Kidney epithelial cell (primary cell): ENCODE measurements around the gene GAPVD1. TPM values are rescaled to one million over a fixed set of nuclear protein-coding genes. Genes with fewer than 3 reads are reported as not detected.
"Not testable (repeated sequence)": the region's sequence is repeated elsewhere in the genome, so short reads cannot be mapped to it uniquely, and the experiment has no call there.

ENCODE experiments used
- DNase-seq: peaks from one replicate; pipeline ENCODE4 v3.0.0-alpha.2; 2010; ENCODE audit warnings: low read depth
- H3K27me3 ChIP-seq: 2 replicates; pipeline ENCODE4 v1.6.0; 2011; ENCODE audit warnings: low read length; ENCODE audit not compliant: control insufficient read depth, insufficient read depth
- H3K36me3 ChIP-seq: 2 replicates; pipeline ENCODE4 v1.5.1; 2011; ENCODE audit warnings: low read length; ENCODE audit not compliant: control insufficient read depth, insufficient read depth
- H3K4me3 ChIP-seq: 2 replicates; pipeline ENCODE4 v1.5.1; 2011; ENCODE audit warnings: low read depth, mild to moderate bottlenecking, control low read depth, low read length
- total RNA-seq: library from RNA; depleted of rRNA; stranded (reverse); fragments of >200 nt; gene quantifications from 2 replicates; pipeline ENCODE4 v1.2.3, GENCODE V29; 2015
- TF ChIP-seq, protein P1 (sequence below): IDR thresholded peaks from 2 replicates; pipeline ENCODE4 v1.5.1; 2011; ENCODE audit warnings: mild to moderate bottlenecking, moderate library complexity, low read length, control low read depth, inconsistent platforms; ENCODE audit not compliant: insufficient read depth, poor library complexity, severe bottlenecking

The GAPVD1 gene
- total RNA-seq, 1 donor from 2014 or later = 30.4 TPM

DNA sequence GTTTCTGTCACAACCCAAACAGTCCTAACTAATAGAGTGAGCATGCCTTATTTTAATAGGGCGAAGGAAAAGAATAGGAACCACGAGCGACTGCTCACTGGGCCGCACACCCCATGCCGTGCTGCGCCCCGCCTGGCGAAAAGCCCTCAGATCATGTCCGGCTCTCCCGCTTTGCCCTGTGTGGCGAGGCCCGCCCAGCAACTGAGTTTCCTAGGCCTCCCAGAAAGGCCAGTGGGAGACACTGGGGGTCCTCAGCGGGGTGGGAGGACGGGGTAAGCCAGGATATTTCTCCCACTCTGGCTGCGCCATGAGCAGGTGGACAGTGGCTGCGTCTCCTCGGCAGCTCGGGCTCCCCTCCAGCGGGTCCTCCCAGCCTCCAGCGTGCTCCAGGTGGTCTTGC lies 138.0 kb downstream of the GAPVD1 start:
- TF ChIP-seq, protein P1, sequence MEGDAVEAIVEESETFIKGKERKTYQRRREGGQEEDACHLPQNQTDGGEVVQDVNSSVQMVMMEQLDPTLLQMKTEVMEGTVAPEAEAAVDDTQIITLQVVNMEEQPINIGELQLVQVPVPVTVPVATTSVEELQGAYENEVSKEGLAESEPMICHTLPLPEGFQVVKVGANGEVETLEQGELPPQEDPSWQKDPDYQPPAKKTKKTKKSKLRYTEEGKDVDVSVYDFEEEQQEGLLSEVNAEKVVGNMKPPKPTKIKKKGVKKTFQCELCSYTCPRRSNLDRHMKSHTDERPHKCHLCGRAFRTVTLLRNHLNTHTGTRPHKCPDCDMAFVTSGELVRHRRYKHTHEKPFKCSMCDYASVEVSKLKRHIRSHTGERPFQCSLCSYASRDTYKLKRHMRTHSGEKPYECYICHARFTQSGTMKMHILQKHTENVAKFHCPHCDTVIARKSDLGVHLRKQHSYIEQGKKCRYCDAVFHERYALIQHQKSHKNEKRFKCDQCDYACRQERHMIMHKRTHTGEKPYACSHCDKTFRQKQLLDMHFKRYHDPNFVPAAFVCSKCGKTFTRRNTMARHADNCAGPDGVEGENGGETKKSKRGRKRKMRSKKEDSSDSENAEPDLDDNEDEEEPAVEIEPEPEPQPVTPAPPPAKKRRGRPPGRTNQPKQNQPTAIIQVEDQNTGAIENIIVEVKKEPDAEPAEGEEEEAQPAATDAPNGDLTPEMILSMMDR = no peak
- no peaks in the 10 kb centered on the region for H3K36me3 ChIP-seq
- no peak for DNase-seq
- no peaks in the 10 kb centered on the region for H3K27me3 ChIP-seq
- H3K4me3 ChIP-seq = no peak overlapping the region

DNA sequence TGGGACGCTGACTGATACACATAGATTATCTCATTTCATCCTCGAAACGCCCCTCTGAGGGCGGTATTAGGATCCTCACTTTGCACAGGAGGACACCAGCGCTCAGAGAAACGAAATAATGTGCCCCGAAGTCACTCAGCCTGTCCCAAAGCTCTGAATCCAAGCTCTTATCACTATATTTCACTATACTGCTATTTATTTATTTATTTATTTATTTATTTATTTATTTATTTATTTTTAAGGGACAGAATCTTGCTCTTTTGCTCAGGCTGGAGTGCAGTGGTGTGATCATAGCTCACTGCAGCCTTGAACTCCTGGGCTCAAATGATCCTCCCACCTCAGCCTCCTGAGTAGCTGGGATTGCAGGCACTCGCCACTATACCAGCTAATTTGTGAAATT lies 138.6 kb downstream of the GAPVD1 start:
- not testable (repeated sequence) for DNase-seq, H3K36me3 ChIP-seq, H3K27me3 ChIP-seq, H3K4me3 ChIP-seq

DNA sequence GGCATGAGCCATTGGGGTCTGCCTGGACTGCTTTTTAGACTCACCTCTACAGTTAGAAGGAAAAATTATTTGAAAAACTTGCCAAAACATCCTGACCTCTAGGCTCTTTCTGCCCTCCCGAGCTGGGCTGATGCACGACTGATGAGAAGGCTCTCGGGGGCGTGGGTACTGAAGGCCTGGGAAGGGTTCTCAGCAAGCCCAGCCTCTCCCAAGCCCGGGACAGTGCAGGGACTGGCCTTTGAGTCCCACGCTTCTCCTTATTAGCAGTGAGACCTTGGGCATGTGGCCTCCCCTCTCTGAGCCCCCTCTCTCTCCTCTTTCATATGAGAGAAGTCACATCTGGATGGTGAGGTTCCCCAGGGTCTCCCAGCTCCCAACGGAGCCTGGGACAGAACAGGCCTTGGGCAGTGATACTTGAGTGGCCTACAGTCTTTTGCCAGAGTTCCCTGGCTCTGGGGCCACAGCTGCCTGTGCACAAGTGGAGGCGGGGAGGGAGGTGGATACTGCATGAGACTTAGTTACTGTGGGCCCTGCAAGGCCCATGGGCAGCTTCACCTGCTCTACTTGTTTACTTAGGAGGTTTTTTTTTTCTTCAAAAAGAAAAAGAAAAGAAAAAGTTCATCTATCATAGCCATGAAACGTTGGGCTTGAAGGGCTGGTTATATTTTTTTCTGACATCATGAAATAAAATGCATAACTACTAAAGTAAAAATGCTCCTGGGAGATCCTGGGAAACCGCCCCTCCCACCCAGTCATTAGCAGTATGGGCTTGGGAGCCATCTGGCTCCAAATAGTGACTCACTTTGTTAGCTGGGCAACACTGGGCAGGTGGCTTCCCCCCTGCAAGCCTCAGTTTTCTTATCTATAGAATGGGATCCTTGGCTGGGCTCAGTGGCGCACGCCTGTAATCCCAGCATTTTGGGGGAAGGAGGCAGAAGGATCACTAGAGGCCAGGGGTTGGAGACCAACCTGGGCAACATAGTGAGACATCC lies 139.4 kb downstream of the GAPVD1 start:
- no peaks in the 10 kb centered on the region for H3K27me3 ChIP-seq
- no peak for DNase-seq
- H3K4me3 ChIP-seq = no peak overlapping the region
- no peaks in the 10 kb centered on the region for H3K36me3 ChIP-seq
- TF ChIP-seq, protein P1 = no peak

DNA sequence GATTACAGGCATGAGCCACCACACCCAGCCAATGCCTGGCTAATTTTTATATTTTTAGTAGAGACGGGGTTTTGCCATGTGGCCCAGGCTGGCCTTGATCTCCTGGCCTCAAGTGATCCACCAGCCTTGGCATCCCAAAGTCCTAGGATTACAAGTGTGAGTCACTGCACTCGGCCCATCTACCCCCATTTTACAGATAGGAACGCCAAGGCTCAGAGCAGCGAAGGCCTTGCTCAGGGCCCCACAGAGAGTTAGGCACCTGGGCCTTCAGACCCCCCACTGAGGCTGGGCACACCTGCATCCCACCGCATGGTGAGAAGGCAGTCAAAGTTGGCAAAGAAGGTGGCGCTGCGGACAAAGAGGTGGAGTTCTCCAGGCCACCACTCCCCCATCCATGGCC lies 143.1 kb downstream of the GAPVD1 start:
- TF ChIP-seq, protein P1 = no peak
- H3K4me3 ChIP-seq = no peak overlapping the region
- peaks cover 5% of the 10 kb centered on the region for H3K27me3 ChIP-seq

DNA sequence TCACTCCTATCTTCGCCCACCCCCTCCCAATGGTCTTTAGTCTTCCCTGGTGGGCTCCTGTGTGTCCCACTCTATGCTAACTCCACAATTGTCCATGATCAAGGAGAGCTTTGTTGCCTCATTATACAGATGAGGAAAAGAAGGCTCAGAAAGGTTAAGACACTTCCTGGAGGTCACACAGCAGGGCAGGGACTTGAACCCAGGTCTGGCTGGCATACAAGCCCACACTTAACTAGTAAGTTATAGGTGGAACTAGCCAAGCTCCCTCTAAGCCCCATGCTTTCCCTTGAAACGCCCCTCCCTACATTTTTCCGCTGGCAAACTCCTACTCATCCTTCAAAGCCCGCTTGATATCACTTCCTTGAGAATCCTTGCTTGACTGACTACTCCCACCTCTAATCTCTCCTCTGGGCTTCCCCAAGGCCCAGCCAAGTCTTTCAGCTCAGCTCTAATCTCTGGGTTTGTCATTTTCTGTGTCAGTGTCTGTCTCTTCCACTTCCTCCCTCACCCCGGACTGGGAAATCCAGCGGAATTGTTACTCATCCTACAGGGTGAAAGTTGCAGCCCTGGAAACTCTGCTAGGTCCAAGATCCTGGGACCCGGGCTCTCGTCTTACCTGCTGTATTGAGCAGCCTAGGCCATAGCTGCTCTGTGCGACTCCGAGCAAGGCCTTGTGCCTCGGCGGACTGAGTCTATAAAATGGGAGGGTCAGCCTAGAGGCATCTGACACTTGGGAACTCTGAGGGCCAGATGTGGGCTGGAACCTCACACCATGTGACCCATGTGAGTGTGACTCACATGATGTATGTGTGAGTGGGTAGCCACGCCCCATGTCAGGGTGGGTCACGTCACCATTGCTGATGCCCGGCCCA lies 144.5 kb downstream of the GAPVD1 start:
- DNase-seq = no peak
- no peaks in the 10 kb centered on the region for H3K36me3 ChIP-seq
- peaks cover 5% of the 10 kb centered on the region for H3K27me3 ChIP-seq
- no peak overlapping the region for H3K4me3 ChIP-seq
- TF ChIP-seq, protein P1 = no peak

More for the DNA sequence above, 143.1 kb downstream of the GAPVD1 start:
- DNase-seq = no peak
- H3K36me3 ChIP-seq = no peaks in the 10 kb centered on the region

DNA sequence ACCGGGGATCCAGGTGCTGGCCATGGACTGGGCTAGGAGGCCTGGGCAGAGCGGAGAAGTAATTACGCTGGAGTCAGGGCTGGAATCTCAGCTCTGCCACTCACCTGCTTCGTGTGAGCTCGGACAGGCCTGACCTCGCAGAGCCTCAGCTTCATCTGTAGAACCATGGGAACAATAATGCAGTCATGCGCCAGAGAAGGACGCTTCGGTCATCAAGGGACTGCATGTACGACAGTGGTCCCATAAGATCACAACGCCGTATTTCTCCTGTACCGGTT lies 145.1 kb downstream of the GAPVD1 start:
- no peak for DNase-seq

More for the DNA sequence above, 145.1 kb downstream of the GAPVD1 start:
- Histone ChIP-seq H3K36me3 (no peaks in the 10 kb centered on the region), H3K4me3 (no peak overlapping the region), H3K27me3 (peaks cover 5% of the 10 kb centered on the region)
- TF ChIP-seq, protein P1 = no peak
